IMR-90 (cell line): ENCODE measurements around the gene FAM76A. TPM values are rescaled to one million over a fixed set of nuclear protein-coding genes. Genes with fewer than 3 reads are reported as not detected.

Experiments
- BHLHE40 ChIP-seq: fragments of 150-350 bp; IDR thresholded peaks from 2 replicates; pipeline ENCODE4 v1.6.1; 2016; ENCODE audit warnings: mild to moderate bottlenecking, low read depth, low read length
- CEBPB ChIP-seq: IDR thresholded peaks from 2 replicates; pipeline ENCODE4 v1.6.1; 2012; ENCODE audit warnings: low read depth, low read length, improper control_type of control experiment
- MAZ ChIP-seq: IDR thresholded peaks from 2 replicates; pipeline ENCODE4 v1.6.1; 2012; ENCODE audit warnings: low read depth, mild to moderate bottlenecking, low read length, improper control_type of control experiment, moderate library complexity, borderline replicate concordance
- NFE2L2 ChIP-seq: fragments of 150-350 bp; IDR thresholded peaks from 2 replicates; pipeline ENCODE4 v1.6.1; 2016; ENCODE audit warnings: low read depth, mild to moderate bottlenecking, low read length
- polyA plus RNA-seq, 3 experiments: library from polyadenylated mRNA; depleted of rRNA; stranded (reverse); fragments of >200 nt; gene quantifications; 2 replicates each; pipeline ENCODE4 v1.2.3, GENCODE V29; 2012; ENCODE audit warnings: low replicate concordance in 1 of 3
- total RNA-seq: library from RNA; depleted of rRNA; stranded (reverse); fragments of >200 nt; gene quantifications from 2 replicates; pipeline ENCODE4 v1.2.3, GENCODE V29; 2012

The FAM76A gene
- total and polyA plus RNA-seq, 2 of the 4 experiments (the other 2 are of a cell fraction), result 2.3 to 10.0 TPM

- TF ChIP-seq BHLHE40 (peak; percentile 87), CEBPB (peak; percentile 47; the same call in 1 of the 2 replicates), NFE2L2 (no peak), MAZ (peak; percentile 89; the same call in 1 of the 2 replicates)
Observed at GRCh38 chr1:27772932-27773825, 47.4 kb downstream of the FAM76A start, which contains the start of gene STX12 (continued).
